ENCODE results near the gene MXRA7. TPM values are rescaled to one million over a fixed set of nuclear protein-coding genes. Genes with fewer than 3 reads are reported as not detected.

The MXRA7 gene
- total and polyA plus RNA-seq, 2 donors (not counting 3 experiments of a cell fraction or from before 2014, with no cell fraction given), result 49.5 to 95.8 TPM

DNA sequence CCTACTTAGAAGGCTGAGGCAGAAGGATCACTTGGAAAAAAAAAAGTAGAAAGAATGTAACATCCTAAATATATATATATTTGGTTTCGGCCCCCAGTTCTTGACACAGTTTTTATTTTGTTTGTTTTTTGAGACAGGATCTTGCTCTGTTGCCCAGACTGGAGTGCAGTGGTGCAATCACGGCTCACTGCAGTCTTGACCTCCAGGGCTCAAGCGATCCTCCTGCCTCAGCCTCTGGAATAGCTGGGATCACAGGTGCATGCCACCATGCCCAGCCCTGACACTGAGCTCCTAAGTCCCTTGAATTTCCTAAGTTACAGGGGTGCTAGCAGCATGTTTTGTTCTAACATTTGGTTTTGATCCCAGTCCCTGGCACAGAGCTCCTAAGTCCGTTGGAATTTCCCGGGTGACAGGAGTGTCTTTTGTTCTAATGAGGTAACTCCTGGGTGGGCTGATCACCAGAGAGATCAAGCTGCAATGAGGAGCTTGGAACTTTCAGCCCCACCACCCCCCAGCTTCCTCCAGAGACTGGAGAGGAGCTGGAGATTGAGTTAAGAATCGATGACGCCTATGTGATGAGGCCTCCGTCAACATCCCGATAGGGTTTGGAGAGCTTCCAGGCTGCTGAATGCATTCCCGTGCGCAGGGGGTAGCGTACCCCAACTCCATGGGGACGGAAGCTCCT is 20.0 kb downstream of the MXRA7 start:
- Histone ChIP-seq H3K9me3 (replicated peaks; ENCODE audit: control insufficient read depth, insufficient read depth, low read length) (no peaks in the 10 kb centered on the region), H3K27ac (ENCODE audit: insufficient read depth, low read depth, low read length) (no peak overlapping the region), H3K4me2 (ENCODE audit: insufficient read depth, low read length) (no peak overlapping the region), H3K9me1 (replicated peaks; ENCODE audit: control insufficient read depth, extremely low read depth, insufficient read depth, low read length) (no peaks in the 10 kb centered on the region), H3K4me1 (ENCODE audit: control insufficient read depth, extremely low read depth, insufficient read depth, low read length) (peaks cover 20% of the 10 kb centered on the region), H3K9ac (replicated peaks; ENCODE audit: extremely low read depth, insufficient read depth, low read length) (no peak overlapping the region), H3K36me3 (ENCODE audit: control insufficient read depth in 2 of 2, extremely low read depth in 1 of 2, insufficient read depth in 2 of 2, low read length in 2 of 2) (no peaks in the 10 kb centered on the region), H4K20me1 (replicated peaks; ENCODE audit: control insufficient read depth, extremely low read depth, insufficient read depth, low read length) (no peaks in the 10 kb centered on the region), H3K27me3 (ENCODE audit: control insufficient read depth in 2 of 2, insufficient read depth in 2 of 2, low read length in 2 of 2) (no peaks in the 10 kb centered on the region), H3K4me3 (replicated peaks in 1 of 3; ENCODE audit: insufficient read depth in 1 of 3, low read depth in 1 of 3, low read length in 3 of 3) (no peak overlapping the region), H3K79me2 (ENCODE audit: control insufficient read depth, insufficient read depth, low read length) (peaks cover 19% of the 10 kb centered on the region), H2AFZ (ENCODE audit: low read depth, low read length) (no peak overlapping the region)
- DNase-seq (ENCODE audit: low read depth, low spot score), result no peak
- CTCF ChIA-PET, result interaction anchor here (1.2 to 3.3 kb wide), 2 partner anchors 10 to 23 kb away, joined by 3 to 19 read pairs; no protein-coding TSS in a partner anchor
- TF ChIP-seq GATA2 (IDR thresholded peaks at IDR 0.05; ENCODE audit: insufficient read depth, insufficient read length, low read depth, low read length), result no peak
- TF ChIP-seq EZH2 (IDR thresholded peaks at IDR 0.05; ENCODE audit: borderline replicate concordance, low read depth, low read length, severe bottlenecking), result no peak
- TF ChIP-seq POLR2A (IDR thresholded peaks at IDR 0.05; ENCODE audit: low read depth, low read length), result no peak
- TF ChIP-seq MYC (IDR thresholded peaks at IDR 0.05; ENCODE audit: low read depth, low read length), result no peak
- FAIRE-seq, result no peak
- dilution Hi-C loops (cut with MboI; ENCODE audit: extremely low pct_ligation_motif_present, low sequenced_read_pairs) (no loop called here), intact Hi-C loops (cut with micrococcal nuclease) (no loop called here)
- POLR2A ChIA-PET, result no interaction called here
- no TSS peak for BruUV-seq (replicated peaks)

DNA sequence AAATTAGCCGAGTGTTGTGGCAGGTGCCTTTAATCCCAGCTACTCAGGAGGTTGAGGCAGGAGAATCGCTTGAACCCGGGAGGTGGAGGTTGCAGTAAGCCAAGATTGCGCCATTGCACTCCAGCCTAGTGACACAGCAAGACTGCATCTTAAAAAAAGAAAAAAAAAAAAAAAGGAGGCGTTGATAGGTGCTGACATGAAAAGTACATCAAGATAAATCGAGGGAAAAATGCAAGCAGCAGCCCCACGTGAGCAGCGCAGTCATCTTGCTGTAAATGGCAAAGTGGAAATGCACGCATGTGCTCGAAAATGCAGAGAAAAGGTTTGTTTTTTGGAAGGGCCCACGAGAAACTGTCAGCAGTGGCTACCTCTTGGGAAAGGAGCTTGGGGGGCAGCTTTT is 20.9 kb downstream of the MXRA7 start:
- H3K4me3 ChIP-seq (replicated peaks in 1 of 3; ENCODE audit: insufficient read depth in 1 of 3, low read depth in 1 of 3, low read length in 3 of 3), result no peak overlapping the region
- no peaks in the 10 kb centered on the region for H4K20me1 ChIP-seq (replicated peaks; ENCODE audit: control insufficient read depth, extremely low read depth, insufficient read depth, low read length)
- TF ChIP-seq, protein P1, sequence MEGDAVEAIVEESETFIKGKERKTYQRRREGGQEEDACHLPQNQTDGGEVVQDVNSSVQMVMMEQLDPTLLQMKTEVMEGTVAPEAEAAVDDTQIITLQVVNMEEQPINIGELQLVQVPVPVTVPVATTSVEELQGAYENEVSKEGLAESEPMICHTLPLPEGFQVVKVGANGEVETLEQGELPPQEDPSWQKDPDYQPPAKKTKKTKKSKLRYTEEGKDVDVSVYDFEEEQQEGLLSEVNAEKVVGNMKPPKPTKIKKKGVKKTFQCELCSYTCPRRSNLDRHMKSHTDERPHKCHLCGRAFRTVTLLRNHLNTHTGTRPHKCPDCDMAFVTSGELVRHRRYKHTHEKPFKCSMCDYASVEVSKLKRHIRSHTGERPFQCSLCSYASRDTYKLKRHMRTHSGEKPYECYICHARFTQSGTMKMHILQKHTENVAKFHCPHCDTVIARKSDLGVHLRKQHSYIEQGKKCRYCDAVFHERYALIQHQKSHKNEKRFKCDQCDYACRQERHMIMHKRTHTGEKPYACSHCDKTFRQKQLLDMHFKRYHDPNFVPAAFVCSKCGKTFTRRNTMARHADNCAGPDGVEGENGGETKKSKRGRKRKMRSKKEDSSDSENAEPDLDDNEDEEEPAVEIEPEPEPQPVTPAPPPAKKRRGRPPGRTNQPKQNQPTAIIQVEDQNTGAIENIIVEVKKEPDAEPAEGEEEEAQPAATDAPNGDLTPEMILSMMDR (IDR thresholded peaks at IDR 0.05; ENCODE audit: extremely low read depth in 1 of 2, insufficient read depth in 1 of 2, low read depth in 1 of 2, low read length in 2 of 2), result no peak
- TF ChIP-seq FOS (IDR thresholded peaks at IDR 0.05; ENCODE audit: borderline replicate concordance, insufficient read depth, low read length) (no peak), GATA2 (IDR thresholded peaks at IDR 0.05; ENCODE audit: insufficient read depth, insufficient read length, low read depth, low read length) (no peak), JUN (IDR thresholded peaks at IDR 0.05; ENCODE audit: borderline replicate concordance, insufficient read depth, insufficient read length, low read depth) (no peak), POLR2A (IDR thresholded peaks at IDR 0.05; ENCODE audit: low read depth, low read length) (no peak), POLR2AphosphoS5 (IDR thresholded peaks at IDR 0.05; ENCODE audit: insufficient read depth, low read depth, low read length) (no peak), MYC (IDR thresholded peaks at IDR 0.05; ENCODE audit: low read depth, low read length) (no peak), EZH2 (IDR thresholded peaks at IDR 0.05; ENCODE audit: borderline replicate concordance, low read depth, low read length, severe bottlenecking) (no peak)
- TF ChIP-seq, protein P2, sequence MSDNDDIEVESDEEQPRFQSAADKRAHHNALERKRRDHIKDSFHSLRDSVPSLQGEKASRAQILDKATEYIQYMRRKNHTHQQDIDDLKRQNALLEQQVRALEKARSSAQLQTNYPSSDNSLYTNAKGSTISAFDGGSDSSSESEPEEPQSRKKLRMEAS (IDR thresholded peaks at IDR 0.05; ENCODE audit: insufficient read depth, insufficient read length), result no peak
- H3K4me2 ChIP-seq (ENCODE audit: insufficient read depth, low read length), result no peak overlapping the region
- no peak for FAIRE-seq
- no peaks in the 10 kb centered on the region for H3K9me1 ChIP-seq (replicated peaks; ENCODE audit: control insufficient read depth, extremely low read depth, insufficient read depth, low read length)
- BruUV-seq (replicated peaks), result no TSS peak
- no peak overlapping the region for H3K27ac ChIP-seq (ENCODE audit: insufficient read depth, low read depth, low read length)
- H3K36me3 ChIP-seq (ENCODE audit: control insufficient read depth in 2 of 2, extremely low read depth in 1 of 2, insufficient read depth in 2 of 2, low read length in 2 of 2), result no peaks in the 10 kb centered on the region
- H3K4me1 ChIP-seq (ENCODE audit: control insufficient read depth, extremely low read depth, insufficient read depth, low read length), result peaks cover 14% of the 10 kb centered on the region
- ChIA-PET CTCF (interaction anchor here (3.3 kb wide), 1 partner anchor 9 kb away, joined by 19 read pairs; no protein-coding TSS in a partner anchor), POLR2A (no interaction called here)
- intact Hi-C loops (cut with micrococcal nuclease), result no loop called here
- DNase-seq (ENCODE audit: low read depth, low spot score), result no peak
- no peak overlapping the region for H2AFZ ChIP-seq (ENCODE audit: low read depth, low read length)
- no peaks in the 10 kb centered on the region for H3K9me3 ChIP-seq (replicated peaks; ENCODE audit: control insufficient read depth, insufficient read depth, low read length)
- no peaks in the 10 kb centered on the region for H3K27me3 ChIP-seq (ENCODE audit: control insufficient read depth in 2 of 2, insufficient read depth in 2 of 2, low read length in 2 of 2)
- dilution Hi-C loops (cut with MboI; ENCODE audit: extremely low pct_ligation_motif_present, low sequenced_read_pairs), result no loop called here
- H3K9ac ChIP-seq (replicated peaks; ENCODE audit: extremely low read depth, insufficient read depth, low read length), result no peak overlapping the region
- peaks cover 12% of the 10 kb centered on the region for H3K79me2 ChIP-seq (ENCODE audit: control insufficient read depth, insufficient read depth, low read length)
